GM19099 (cell line): ENCODE results near the gene GTF2F1.

Experiments
- POLR2A ChIP-seq: IDR thresholded peaks from 3 replicates; pipeline ENCODE4 v1.6.1; 2011; ENCODE audit warnings: low read depth; ENCODE audit not compliant: insufficient read length; ENCODE audit errors: extremely low read depth

GTF2F1 gene

DNA sequence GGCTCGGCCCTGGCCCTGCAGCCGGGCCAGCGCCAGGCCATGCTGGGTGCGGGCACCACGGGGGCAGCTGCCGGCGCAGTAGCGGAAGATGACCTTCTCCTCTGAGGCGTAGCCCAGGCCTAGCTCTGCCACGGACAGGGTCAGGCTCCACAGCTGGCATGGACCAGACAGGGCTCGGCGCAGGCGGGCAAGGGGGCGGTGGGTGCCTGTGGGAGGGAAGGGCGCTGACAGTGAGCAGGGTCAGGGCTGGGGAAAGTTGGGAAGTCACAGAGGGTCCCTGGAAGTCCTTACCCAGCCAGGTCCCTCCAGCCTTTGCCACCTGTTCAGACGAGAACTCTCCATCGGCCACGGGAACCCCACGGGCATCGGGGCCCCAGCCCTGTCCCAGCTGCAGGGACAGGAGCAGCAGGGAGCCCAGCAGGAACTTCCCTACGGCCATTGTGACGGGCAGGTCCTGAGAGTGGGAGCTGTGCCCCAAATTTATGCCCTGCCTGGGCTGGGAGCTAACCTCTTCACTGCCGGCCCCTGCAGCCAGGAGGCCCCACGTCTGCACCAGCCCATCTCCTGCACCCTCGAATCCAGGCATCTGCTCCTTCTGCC lies 17.5 kb downstream of the GTF2F1 start, which contains the start of gene PSPN:
PSPN (minus strand) TSS at position 523 of the 600 bp plus-strand sequence; CDS start at position 439, 84 bp downstream.
- TF ChIP-seq POLR2A: no peak

DNA sequence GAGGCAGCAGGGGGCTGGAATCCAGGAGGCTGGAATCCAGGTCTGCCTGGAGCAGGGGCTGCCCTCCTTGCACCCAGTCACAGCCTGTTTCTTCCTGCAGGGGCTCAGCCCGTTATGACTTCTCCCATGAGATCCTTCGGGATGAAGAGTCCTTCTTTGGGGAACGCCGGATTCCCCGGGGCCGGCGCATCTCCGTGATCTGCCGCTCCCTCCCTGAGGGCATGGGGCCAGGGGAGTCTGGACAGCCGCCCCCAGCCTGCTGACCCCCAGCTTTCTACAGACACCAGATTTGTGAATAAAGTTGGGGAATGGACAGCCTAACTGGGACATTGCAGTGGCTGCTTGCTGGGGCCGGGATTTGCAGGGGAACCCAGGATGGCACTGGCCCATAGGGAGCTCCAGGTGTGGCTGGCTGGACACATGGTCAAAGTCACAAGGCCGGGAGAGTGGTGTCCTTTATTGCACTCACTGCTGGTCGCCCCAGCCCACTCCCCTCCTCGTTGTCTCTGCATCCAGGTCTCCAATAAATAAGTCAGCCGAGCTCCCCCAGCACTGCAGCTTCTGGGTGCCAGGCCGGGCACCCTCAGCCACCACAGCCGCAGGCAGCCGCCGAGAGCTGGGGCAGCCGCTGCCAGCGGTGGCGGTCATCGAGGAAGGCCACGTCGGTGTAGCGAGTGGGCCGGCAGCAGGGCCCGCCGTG lies 18.1 kb downstream of the GTF2F1 start:
- TF ChIP-seq POLR2A: no peak

DNA sequence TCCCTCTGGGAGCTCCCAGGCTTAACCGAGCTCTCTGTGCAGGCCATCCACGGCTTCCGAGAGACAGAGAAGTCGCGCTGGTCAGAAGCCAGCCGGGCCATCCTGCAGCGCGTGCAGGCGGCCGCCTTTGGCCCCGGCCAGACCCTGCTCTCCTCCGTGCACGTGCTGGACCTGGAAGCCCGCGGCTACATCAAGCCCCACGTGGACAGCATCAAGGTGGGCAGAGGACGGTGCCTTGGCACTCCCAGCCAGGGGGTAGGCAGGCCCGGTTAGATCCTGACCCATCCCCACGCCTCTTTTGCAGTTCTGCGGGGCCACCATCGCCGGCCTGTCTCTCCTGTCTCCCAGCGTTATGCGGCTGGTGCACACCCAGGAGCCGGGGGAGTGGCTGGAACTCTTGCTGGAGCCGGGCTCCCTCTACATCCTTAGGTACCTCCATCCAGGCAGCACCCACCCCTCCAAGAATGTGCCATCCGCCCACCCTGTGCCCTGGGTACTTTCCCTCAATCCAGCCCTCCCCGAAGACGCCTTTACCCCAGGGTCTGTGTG lies 18.7 kb downstream of the GTF2F1 start:
- no peak for TF ChIP-seq POLR2A

DNA sequence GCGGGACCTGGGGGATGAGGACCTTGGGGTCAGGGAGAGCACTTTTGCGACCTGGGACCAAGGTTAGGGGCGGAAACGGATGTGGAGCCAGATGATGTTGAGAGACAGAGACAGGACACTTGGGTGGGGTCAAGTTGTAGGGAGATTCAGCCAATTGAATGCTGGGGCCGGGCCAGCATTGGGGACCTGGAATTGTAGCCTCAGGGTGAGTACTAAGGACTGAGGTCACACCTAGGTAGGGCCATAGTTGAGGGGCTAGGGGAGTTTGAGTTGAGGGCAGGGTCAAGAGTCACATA lies 19.2 kb downstream of the GTF2F1 start:
- TF ChIP-seq POLR2A: no peak

DNA sequence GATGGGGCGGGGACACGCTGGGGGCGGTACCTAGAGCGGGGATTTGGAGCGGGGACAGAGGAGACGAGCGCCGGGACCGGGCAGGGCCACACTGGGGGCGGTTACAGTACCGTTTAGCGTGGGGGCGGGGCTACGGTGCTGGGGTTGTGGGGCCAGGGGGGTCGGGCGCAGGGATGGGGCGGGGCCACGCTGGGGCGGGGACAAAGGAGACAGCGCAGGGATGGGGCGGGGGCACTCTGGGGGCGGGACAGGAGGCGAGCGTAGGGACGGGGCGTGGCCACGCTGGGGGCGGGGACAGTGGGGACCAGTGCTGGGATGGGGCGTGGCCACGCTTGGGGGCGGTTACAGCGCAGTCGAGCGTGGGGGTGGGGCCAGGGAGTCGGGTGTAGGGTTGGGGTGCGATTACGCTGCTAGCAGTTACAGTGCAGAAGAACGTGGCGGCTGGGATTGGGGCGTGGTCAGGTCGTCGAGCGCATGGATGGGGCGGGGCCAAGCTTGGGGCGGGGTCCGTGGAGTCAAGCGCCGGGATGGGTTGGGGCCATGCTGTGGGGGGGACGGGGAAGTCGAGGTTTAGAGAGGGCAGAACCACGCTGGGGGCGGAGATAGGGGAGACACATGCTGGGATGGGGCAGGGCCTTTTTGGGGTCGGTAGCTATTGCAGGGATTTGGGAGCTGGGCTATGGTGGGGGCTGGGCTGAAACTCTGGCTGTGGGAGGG lies 19.7 kb downstream of the GTF2F1 start:
- TF ChIP-seq POLR2A: no peak

DNA sequence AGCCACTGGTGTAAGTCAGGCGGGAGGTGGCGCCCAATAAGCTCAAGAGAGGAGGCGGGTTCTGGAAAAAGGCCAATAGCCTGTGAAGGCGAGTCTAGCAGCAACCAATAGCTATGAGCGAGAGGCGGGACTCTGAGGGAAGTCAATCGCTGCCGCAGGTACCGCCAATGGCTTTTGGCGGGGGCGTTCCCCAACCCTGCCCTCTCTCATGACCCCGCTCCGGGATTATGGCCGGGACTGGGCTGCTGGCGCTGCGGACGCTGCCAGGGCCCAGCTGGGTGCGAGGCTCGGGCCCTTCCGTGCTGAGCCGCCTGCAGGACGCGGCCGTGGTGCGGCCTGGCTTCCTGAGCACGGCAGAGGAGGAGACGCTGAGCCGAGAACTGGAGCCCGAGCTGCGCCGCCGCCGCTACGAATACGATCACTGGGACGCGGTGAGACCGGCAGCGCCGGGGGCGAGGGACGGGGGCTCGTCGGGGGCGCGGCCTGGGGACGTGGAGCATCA lies 20.3 kb downstream of the GTF2F1 start, which contains the start of gene ALKBH7:
ALKBH7 (plus strand) TSS at position 201 of the 502 bp plus-strand sequence; CDS start at position 228, 27 bp downstream.
- no peak for TF ChIP-seq POLR2A

DNA sequence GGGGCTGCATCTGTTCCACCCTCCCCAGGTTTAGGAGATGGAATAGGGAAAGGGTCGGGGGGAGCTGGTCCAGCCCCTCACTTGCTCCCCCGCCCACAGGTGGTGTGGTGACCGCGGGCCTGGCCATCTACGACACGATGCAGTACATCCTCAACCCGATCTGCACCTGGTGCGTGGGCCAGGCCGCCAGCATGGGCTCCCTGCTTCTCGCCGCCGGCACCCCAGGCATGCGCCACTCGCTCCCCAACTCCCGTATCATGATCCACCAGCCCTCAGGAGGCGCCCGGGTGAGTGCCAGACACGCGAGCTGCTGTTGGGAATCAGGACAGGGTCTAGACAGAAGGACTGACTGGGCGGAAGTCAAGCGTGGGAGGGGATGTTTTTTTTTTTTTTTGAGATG lies 28.6 kb downstream of the GTF2F1 start:
- TF ChIP-seq POLR2A: no peak

DNA sequence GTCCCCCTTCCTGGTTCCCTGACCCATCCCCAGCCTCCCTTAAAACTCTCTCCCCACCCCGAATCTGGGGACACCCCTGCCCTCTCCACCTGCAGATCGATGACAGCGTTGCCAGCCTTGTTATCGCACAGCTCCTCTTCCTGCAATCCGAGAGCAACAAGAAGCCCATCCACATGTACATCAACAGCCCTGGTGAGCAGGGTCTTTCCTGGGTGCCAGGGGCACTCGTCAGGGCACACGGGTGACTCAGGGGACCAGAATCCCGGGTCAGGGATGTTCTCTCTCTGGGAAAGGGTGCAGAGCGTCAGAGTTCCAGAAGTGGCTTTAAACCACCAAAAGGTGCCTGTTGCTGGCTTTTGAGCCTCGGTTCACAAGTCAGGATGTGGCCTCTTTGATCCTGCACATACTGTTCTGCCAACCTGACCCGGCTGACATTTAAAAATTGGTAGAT lies 30.6 kb downstream of the GTF2F1 start:
- no peak for TF ChIP-seq POLR2A

DNA sequence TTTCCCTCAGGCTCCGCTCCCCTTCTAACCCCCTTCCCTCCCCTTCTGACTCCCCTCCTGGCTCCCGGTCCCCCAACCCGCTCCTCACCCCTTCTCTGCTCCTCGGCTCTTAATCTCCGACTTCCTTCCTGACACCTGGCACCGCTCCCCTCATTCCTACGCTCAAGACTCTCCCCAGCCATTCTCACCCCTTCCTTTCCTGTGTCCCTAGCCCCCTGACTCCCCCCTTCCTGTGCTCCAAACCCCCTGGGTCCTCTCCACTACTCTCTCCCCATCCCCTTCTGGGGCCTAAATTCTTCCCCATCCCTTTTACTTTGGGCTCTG lies 31.0 kb downstream of the GTF2F1 start:
- no peak for TF ChIP-seq POLR2A

DNA sequence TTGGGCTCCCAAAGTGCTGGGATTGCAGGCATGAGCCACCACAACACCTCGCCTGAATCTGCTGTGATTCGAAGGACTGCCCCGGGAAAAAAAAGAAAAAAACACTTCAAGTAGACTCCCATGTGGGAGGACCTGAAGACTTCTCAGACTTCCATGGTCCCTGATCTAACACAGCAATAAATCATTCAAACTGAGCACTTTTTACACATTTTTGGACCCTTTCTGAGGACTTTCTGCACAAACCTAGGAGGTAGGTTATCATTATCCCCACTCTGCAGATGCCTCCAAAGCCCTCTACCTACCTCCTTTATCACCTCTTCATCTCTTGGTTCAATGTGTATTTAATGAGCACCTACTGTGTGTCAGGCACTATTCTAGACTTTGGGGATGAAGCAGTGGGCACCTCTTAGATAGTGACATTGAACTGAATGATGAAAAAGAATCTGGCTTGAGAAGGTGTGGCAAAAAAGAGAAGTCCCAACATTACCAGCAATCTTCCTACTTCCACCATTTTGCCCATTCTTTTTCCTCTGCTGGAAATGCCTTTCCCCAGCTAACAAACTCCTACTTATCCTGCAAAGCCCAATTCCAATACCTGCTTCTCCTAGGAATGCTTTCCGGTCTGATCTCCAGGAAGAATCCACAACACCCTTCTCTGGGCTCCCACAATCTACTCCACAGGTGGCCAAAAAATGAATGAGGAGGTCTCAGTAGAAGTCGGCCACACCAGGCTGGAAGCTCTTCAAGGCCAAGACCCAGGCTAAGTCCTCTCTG lies 33.2 kb downstream of the GTF2F1 start:
- TF ChIP-seq POLR2A: no peak

DNA sequence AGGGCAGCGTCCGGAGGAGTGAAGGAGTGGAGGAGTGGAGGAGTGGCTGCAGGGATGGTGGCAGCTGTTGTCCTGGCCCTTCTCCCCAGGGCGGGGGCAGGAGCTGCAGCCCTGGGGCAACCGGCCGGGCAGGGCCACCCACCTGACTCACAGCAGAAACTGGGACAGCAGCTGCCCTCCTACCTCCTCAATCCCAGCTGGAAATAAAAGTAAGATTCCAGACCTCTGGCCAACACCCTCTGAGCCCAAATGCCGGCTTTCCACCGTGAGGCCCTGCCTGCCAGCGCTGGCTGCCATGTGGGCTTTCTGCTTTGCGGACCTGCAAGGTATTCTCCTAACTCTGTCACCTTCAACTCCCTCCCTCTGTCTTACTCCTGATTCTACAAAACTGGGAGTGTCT lies 35.0 kb downstream of the GTF2F1 start:
- no peak for TF ChIP-seq POLR2A

DNA sequence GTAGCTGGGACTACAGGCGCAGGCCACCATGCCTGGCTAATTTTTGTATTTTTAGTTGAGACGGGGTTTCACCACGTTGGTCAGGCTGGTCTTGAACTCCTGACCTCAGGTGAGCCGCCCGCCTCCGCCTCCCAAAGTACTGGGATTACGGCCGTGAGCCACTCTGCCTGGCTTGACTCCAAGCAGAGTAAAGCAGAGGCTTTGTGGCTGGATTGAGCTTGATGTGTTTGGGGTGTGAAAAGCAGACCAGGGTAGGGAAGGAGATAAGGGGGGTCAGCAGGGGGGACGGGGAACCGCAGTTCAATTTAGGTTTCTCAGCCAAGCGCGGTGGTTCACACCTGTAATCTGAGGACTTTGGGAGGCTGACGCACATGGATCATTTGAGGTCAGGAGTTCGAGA lies 35.8 kb downstream of the GTF2F1 start:
- TF ChIP-seq POLR2A: no peak

DNA sequence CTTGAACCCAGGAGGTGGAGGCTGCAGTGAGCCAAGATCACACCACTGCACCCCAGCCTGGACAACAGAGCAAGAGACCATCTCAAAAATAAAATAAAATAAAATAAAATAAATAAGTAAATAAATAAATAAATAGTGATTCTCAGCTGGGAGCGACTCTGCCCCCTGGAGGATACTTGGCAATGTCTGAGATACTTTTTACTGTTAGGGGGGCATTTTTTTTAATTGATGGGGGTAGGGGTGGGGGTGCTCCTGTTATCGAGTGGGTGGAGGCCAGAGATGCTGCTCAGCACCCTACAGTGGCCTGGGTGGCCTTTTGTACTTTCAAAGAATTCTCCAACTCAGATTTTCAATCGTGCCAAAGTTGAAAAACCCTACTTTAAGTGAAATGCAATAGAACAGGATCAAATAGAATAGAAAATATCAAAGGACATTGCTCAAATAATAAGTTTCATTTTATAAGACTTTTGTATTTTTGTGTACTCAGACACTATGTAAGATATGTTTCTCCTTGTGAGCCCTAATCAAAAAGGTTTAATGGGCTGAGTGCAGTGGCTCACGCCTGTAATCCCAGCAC lies 38.8 kb downstream of the GTF2F1 start:
- TF ChIP-seq POLR2A: no peak

DNA sequence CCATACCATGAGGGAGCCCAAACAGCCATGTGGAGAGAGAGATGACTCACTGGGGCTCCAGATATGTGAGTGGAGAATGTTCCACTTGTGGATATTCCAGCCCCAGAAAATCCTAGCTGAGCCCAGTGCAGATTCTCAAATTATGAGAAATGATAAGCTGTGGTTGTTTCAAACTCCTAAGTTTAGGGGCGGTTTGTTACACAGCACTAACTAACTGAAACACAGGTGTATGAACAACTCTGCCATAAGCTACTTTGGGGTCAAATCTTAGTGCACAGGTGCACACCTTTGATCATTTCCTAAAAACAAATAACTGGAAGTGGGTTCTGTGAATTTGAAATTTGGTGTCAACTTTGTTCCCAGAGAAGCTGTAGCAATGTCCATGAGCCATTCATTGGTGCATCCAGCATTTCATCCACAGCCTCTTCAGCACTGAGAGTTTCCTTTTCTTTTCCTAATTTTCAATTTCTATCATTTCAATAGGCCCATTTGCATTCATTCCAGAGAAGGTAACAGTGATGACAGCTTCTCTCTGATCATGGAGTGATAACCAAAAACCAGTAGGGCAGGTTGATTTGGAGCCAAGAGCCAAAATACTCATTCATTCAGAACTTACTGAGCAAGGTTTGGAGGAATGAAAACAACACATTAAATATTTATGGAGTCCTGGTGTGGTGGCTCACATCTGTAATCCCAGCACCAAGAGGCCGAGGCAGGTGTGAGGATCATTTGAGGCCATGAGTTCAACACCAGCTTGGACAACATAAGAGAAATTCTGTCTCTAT lies 40.4 kb downstream of the GTF2F1 start:
- TF ChIP-seq POLR2A: no peak
